ENCODE results near the gene MAML2. TPM values are rescaled to one million over a fixed set of nuclear protein-coding genes. Genes with fewer than 3 reads are reported as not detected.

The MAML2 gene
- total RNA-seq, 4 donors from 2014 or later = 15.9 to 31.9 (median 24.9) TPM

- Histone ChIP-seq H3K36me3 (no peaks in the 10 kb centered on the region), H3K9me3 (no peaks in the 10 kb centered on the region), H3K4me1 (peaks cover 0 to 25% (median 0%) of the 10 kb centered on the region in 4 donors), H3K27me3 (no peaks in the 10 kb centered on the region), H3K27ac (no peak overlapping the region), H3K4me3 (no peak overlapping the region)
- TF ChIP-seq POLR2AphosphoS5 (IDR thresholded peaks at IDR 0.05) (no peak), CTCF (IDR thresholded peaks at IDR 0.05) (no peak), POLR2A (IDR thresholded peaks at IDR 0.05) (no peak), EP300 (IDR thresholded peaks at IDR 0.05; ENCODE audit: low read depth) (no peak)
- WGBS, 2 donors (ENCODE audit: low coverage in 1 of 2) = 20 to 93% methylated on average over 1 to 7 of the region's 9 CpGs
- intact Hi-C loops (cut with DNase I; ENCODE audit: low total_unique reads) (no loop called here), in situ Hi-C loops (cut with MboI; ENCODE audit: low pct_ligation_motif_present in 1 of 4, low pct_unique_long_range_greater_than_20kb in 1 of 4, low sequenced_read_pairs in 3 of 4) (no loop called here)
- DNase-seq = no peak
These were observed 77.0 kb downstream of the MAML2 start for GRCh38 chr11:96265972-96266371.

- no peaks in the 10 kb centered on the region for H3K27me3 ChIP-seq
- no peak for DNase-seq
- WGBS, 2 donors (ENCODE audit: low coverage in 1 of 2) = 54 to 74% methylated on average over 3 to 8 of the region's 8 CpGs
- intact Hi-C loops (cut with DNase I; ENCODE audit: low total_unique reads) (no loop called here), in situ Hi-C loops (cut with MboI; ENCODE audit: low pct_ligation_motif_present in 1 of 4, low pct_unique_long_range_greater_than_20kb in 1 of 4, low sequenced_read_pairs in 3 of 4) (no loop called here)
- H3K4me1 ChIP-seq = peaks cover 0 to 29% (median 1%) of the 10 kb centered on the region in 4 donors
- no peak overlapping the region for H3K4me3 ChIP-seq
- no peak for TF ChIP-seq CTCF (IDR thresholded peaks at IDR 0.05)
- TF ChIP-seq POLR2AphosphoS5 (IDR thresholded peaks at IDR 0.05) = no peak
- TF ChIP-seq POLR2A (IDR thresholded peaks at IDR 0.05) = no peak
- TF ChIP-seq EP300 (IDR thresholded peaks at IDR 0.05; ENCODE audit: low read depth) = no peak
- H3K36me3 ChIP-seq = no peaks in the 10 kb centered on the region
- H3K9me3 ChIP-seq = no peaks in the 10 kb centered on the region
- no peak overlapping the region for H3K27ac ChIP-seq
These were observed 77.7 kb downstream of the MAML2 start for GRCh38 chr11:96265220-96265737.

- Histone ChIP-seq H3K4me1 (peaks cover 2 to 39% (median 9%) of the 10 kb centered on the region in 4 donors), H3K36me3 (no peaks in the 10 kb centered on the region), H3K9me3 (no peaks in the 10 kb centered on the region), H3K27me3 (no peaks in the 10 kb centered on the region), H3K4me3 (no peak overlapping the region), H3K27ac (no peak overlapping the region)
- in situ Hi-C loops (cut with MboI; ENCODE audit: low pct_ligation_motif_present in 1 of 4, low pct_unique_long_range_greater_than_20kb in 1 of 4, low sequenced_read_pairs in 3 of 4) = no loop called here
- 58 to 80% methylated on average over 3 to 4 of the region's 4 CpGs for WGBS, 2 donors (ENCODE audit: low coverage in 1 of 2)
- no peak for DNase-seq
- no peak for TF ChIP-seq CTCF (IDR thresholded peaks at IDR 0.05)
- no peak for TF ChIP-seq EP300 (IDR thresholded peaks at IDR 0.05; ENCODE audit: low read depth)
- no peak for TF ChIP-seq POLR2AphosphoS5 (IDR thresholded peaks at IDR 0.05)
- TF ChIP-seq POLR2A (IDR thresholded peaks at IDR 0.05) = no peak
- intact Hi-C loops (cut with DNase I; ENCODE audit: low total_unique reads) = no loop called here
These were observed 78.6 kb downstream of the MAML2 start for GRCh38 chr11:96264364-96264763.

GRCh38 chr11:96263238-96263763 is 79.7 kb downstream of the MAML2 start:
- in situ Hi-C loops (cut with MboI; ENCODE audit: low pct_ligation_motif_present in 1 of 4, low pct_unique_long_range_greater_than_20kb in 1 of 4, low sequenced_read_pairs in 3 of 4) = no loop called here
- TF ChIP-seq POLR2AphosphoS5 (IDR thresholded peaks at IDR 0.05) (peak in 1 of 3 donors; percentile 52), POLR2A (IDR thresholded peaks at IDR 0.05) (no peak)
- Histone ChIP-seq H3K36me3 (no peaks in the 10 kb centered on the region), H3K27ac (peak overlapping the region in 3 of 4 donors; percentile 15 to 44 (median 24)), H3K9me3 (no peaks in the 10 kb centered on the region), H3K27me3 (no peaks in the 10 kb centered on the region), H3K4me3 (no peak overlapping the region), H3K4me1 (peaks cover 12 to 49% (median 19%) of the 10 kb centered on the region in 4 donors)
- intact Hi-C loops (cut with DNase I; ENCODE audit: low total_unique reads) = no loop called here
- no peak for DNase-seq

GRCh38 chr11:96260532-96260931 is 82.5 kb downstream of the MAML2 start:
- Histone ChIP-seq H3K4me1 (peaks cover 17 to 63% (median 27%) of the 10 kb centered on the region in 4 donors), H3K4me3 (no peak overlapping the region), H3K9me3 (no peaks in the 10 kb centered on the region), H3K27ac (peak overlapping the region; percentile 69 to 85 (median 73)), H3K27me3 (no peaks in the 10 kb centered on the region), H3K36me3 (no peaks in the 10 kb centered on the region)
- WGBS, 2 donors (ENCODE audit: low coverage in 1 of 2) = 91 to 96% methylated on average over 2 of the region's 2 CpGs
- in situ Hi-C loops (cut with MboI; ENCODE audit: low pct_ligation_motif_present in 1 of 4, low pct_unique_long_range_greater_than_20kb in 1 of 4, low sequenced_read_pairs in 3 of 4) (no loop called here), intact Hi-C loops (cut with DNase I; ENCODE audit: low total_unique reads) (no loop called here)
- no peak for DNase-seq
- TF ChIP-seq CTCF (IDR thresholded peaks at IDR 0.05) = no peak
